PFSK-1 (cell line): ENCODE measurements around the gene ZNF618.

ENCODE experiments used
- POLR2AphosphoS5 ChIP-seq: IDR thresholded peaks from 2 replicates; pipeline ENCODE4 v1.6.1; 2012; ENCODE audit warnings: low read depth, mild to moderate bottlenecking, control low read depth, low read length, moderate library complexity
- TF ChIP-seq, protein P1 (sequence below), 2 experiments: IDR thresholded peaks; 2 replicates each; pipeline versions ENCODE4 v1.6.1 to v1.8.0; 2011 to 2012; ENCODE audit warnings: low read depth in 2 of 2, low read length in 2 of 2, control low read depth in 1 of 2, inconsistent platforms in 1 of 2, mild to moderate bottlenecking in 1 of 2, moderate library complexity in 1 of 2; ENCODE audit not compliant: insufficient read depth in 1 of 2

- TF ChIP-seq, protein P1, sequence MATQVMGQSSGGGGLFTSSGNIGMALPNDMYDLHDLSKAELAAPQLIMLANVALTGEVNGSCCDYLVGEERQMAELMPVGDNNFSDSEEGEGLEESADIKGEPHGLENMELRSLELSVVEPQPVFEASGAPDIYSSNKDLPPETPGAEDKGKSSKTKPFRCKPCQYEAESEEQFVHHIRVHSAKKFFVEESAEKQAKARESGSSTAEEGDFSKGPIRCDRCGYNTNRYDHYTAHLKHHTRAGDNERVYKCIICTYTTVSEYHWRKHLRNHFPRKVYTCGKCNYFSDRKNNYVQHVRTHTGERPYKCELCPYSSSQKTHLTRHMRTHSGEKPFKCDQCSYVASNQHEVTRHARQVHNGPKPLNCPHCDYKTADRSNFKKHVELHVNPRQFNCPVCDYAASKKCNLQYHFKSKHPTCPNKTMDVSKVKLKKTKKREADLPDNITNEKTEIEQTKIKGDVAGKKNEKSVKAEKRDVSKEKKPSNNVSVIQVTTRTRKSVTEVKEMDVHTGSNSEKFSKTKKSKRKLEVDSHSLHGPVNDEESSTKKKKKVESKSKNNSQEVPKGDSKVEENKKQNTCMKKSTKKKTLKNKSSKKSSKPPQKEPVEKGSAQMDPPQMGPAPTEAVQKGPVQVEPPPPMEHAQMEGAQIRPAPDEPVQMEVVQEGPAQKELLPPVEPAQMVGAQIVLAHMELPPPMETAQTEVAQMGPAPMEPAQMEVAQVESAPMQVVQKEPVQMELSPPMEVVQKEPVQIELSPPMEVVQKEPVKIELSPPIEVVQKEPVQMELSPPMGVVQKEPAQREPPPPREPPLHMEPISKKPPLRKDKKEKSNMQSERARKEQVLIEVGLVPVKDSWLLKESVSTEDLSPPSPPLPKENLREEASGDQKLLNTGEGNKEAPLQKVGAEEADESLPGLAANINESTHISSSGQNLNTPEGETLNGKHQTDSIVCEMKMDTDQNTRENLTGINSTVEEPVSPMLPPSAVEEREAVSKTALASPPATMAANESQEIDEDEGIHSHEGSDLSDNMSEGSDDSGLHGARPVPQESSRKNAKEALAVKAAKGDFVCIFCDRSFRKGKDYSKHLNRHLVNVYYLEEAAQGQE (IDR thresholded peaks at IDR 0.05; ENCODE audit: insufficient read depth in 1 of 2, low read depth in 2 of 2, low read length in 2 of 2) = no peak
- TF ChIP-seq POLR2AphosphoS5 = no peak
Measured at GRCh38 chr9:114023961-114024360, 147.9 kb downstream of the ZNF618 start.
